GM12891 (cell line): Measurements from ENCODE around the gene BAIAP3.

Source experiments
- DNase-seq: peaks from one replicate; pipeline ENCODE4 v3.0.0; 2011; ENCODE audit warnings: low spot score; ENCODE audit not compliant: insufficient read length
- FAIRE-seq: peaks from 2 replicates; lab custom pipeline; 2011; peaks lifted over from hg19 to GRCh38; lab: Jason Lieb, UNC
- PAX5 ChIP-seq: IDR thresholded peaks from 2 replicates; pipeline ENCODE4 v1.6.1; 2011; ENCODE audit warnings: low read length, moderate library complexity, mild to moderate bottlenecking; ENCODE audit not compliant: insufficient read depth, severe bottlenecking
- POLR2A ChIP-seq: IDR thresholded peaks from 2 replicates; pipeline ENCODE4 v1.6.1; 2011; ENCODE audit warnings: low read depth, low read length, control low read depth
- POLR2AphosphoS5 ChIP-seq: IDR thresholded peaks from 2 replicates; pipeline ENCODE4 v1.6.1; 2011; ENCODE audit warnings: low read depth, low read length, control low read depth
- POU2F2 ChIP-seq: IDR thresholded peaks from 2 replicates; pipeline ENCODE4 v1.6.1; 2011; ENCODE audit warnings: low read depth, mild to moderate bottlenecking, control low read depth, low read length, moderate library complexity
- SPI1 ChIP-seq: IDR thresholded peaks from 2 replicates; pipeline ENCODE4 v1.6.1; 2011; ENCODE audit warnings: low read depth, low read length, control low read depth
- TAF1 ChIP-seq: IDR thresholded peaks from 2 replicates; pipeline ENCODE4 v1.6.1; 2011; ENCODE audit warnings: low read depth, low read length, control low read depth

Gene BAIAP3

DNA sequence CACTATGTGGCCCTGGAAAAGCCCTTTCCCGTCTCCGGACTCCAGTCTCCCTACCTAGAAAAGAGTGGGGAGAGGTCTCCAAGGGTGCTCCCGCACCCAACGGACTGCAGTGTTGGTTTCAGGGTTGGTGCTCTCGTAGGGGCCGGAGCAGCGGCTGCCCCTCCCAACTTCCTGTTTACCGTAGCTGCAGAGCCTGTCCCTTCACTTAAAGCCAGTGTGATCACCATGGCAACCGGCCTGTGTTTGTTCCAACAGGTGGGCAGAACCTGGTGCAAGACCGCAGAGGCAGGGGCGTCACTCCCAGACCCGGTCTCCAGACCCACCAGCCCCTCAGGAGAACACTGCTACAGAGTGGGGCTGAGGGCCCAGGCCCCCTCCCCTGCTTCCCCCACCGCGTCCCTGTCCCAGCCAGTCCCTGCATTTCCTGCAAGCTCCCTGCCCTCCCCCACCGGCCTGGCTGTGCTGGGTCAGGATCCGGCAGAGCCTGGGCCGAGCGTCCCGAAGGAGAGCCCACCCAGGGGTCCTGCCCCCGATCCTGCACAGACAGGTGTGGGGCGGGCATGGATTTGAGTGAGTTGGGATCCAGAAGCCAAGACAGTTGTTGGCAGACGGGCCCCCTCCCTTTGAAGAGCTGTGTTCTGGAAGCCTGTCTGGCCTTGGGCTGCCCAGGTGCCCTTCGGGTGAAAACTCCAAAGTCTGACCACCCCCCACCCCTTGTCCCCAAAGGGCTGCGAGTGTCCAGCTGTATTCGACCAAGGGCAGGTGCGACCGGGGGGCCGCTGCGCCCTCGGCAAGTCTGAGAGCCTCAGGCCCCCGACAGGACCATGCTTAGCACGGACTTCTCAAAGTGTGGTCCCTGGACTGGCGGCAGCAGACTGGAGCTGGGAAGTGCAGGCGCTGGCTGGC, 1.5 kb upstream of the BAIAP3 start:
- DNase-seq, result peak; percentile 92
- TF ChIP-seq POU2F2, result no peak
- peak; percentile 37 for TF ChIP-seq SPI1
- FAIRE-seq, result peak; percentile 93

DNA sequence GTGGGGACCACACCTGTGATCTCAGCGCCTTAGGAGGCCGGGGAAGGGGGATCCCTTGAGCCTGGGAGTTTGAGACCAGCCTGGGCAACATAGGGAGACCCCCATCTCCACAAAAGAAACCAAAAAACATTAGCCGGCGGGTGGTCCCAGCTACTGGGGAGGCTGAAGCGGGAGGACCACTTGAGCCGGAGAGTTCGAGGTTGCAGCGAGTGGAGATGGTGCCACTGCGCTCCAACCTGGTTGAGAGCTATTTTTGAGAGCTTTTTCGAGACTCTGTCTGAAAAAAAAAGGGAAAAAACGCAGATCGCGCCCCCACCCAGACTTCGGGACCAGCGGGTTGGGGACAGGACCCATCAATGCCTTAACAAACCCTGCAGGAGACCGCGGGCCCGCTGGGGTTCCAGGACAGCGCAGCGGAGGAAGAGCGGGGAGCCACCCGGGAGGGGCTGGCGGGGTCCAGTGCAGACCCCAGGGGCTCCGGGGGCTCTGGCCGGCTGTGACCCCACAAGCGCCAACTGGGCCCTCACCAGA, 762 bp upstream of the BAIAP3 start:
- TF ChIP-seq PAX5, result no peak
- TF ChIP-seq SPI1, result no peak
- TF ChIP-seq POU2F2, result no peak
- TF ChIP-seq POLR2AphosphoS5, result no peak
- TF ChIP-seq POLR2A, result no peak
- FAIRE-seq (no peak), DNase-seq (no peak)

- no peak for FAIRE-seq
- no peak for DNase-seq
- TF ChIP-seq POU2F2 (no peak), PAX5 (no peak), SPI1 (no peak), POLR2A (no peak), TAF1 (no peak), POLR2AphosphoS5 (no peak)
These were observed 632 bp downstream of the BAIAP3 start for GRCh38 chr16:1333854-1334700.

DNA sequence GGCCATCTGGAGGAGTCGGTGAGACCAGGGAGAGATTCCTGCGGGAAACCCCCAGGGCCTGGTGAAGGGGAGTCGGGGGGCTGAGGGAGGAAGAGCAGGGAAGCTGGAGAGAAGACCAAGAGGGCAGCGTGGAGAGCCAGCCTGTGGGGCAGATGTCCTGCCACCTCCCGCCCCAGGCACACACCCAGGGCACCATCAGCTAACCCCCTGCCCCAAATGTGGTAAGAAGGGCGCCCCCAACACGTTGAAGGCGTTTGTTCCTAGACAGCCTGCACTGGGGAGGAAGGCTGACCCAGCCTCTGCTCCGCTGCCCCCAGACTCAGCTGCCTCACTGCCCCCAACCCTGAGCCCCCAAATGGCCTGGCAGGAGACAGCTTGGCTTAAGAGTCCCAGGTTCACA, 1.3 kb downstream of the BAIAP3 start:
- DNase-seq, result no peak
- TF ChIP-seq POU2F2 (no peak), SPI1 (no peak), POLR2AphosphoS5 (no peak), TAF1 (no peak), PAX5 (no peak), POLR2A (no peak)
- FAIRE-seq, result no peak

DNA sequence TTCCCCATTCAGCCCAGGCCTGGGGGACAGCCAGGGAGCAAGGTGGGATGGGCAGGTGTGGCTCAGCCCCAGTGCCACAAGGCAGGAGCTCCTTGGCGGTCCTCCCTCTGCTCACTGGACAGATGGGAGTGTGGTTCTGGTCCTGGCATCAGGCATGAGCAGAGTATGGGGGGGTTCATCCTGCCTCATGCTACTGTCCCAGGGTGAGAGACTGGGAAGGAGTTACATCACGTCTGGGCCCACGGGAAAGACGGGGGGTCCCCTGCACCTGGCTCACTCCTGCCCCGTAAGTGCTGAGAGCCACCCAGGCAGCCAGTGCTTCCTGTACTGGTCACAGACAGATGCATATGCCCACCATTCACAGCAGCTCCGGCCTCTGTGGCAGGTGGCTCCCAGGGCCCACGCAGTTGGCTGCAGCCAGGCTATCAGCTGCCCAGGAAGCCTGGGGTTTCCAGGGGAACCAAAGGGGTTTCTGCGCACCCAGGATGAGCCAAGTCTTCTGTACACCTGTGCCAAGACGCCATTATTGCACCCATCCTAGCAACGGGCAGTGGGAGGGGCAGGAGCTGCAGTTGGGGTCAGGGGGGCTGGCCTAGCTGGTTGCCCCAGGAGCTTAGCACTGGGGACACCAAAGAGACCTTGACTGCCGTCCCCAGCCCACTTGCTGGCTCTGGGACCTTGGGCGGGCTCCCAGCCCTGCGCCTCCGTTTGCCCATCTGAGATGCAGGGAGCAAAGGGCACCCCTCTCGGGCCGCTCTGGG, 1.9 kb downstream of the BAIAP3 start:
- FAIRE-seq (no peak), DNase-seq (no peak)
- no peak for TF ChIP-seq POLR2AphosphoS5
- TF ChIP-seq POU2F2, result no peak
- no peak for TF ChIP-seq PAX5
- TF ChIP-seq SPI1, result no peak
- TF ChIP-seq POLR2A, result no peak
- TF ChIP-seq TAF1, result no peak

DNA sequence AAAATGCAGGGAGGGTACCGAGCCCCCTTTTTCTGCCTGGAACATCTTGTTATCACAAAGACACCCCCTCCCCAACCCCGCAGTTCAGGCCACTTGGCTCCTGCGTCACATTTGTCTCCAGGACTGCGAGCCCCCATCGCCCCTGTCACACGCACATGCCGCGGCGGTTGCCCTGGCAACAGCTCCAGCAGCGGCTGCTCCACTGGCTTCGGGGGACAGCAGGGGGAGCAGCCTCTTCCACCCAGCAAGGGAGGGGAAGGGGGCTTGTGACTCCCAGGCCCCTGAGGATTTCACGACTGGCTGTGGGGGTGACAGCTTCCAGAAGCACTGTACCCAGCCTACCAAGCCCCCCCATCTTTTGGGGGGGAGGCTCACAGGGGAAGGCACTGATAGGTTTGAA, 2.6 kb downstream of the BAIAP3 start:
- DNase-seq (no peak), FAIRE-seq (no peak)
- TF ChIP-seq SPI1, result no peak
- TF ChIP-seq PAX5, result no peak
- TF ChIP-seq POLR2A, result no peak
- TF ChIP-seq POLR2AphosphoS5, result no peak
- no peak for TF ChIP-seq POU2F2
- no peak for TF ChIP-seq TAF1

DNA sequence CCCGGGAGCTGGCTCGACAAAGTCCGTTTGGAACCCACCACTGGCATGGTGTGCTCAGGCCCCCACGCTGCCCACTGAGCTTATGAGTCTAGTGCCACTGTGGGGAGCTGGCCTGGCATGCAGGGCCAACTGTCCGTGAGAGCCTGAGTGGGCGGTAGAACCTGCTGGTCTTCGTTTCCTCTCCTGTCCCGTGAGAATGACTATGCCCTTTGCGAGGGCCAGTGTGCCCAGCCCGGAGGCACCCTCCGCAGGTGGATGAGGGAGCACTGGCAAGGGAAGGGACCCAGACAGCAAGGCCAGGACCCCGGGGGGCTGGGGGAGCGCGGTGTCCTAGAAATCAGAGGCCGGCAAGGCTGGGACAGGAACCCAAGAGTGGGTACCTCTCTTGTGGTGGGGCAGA, 3.2 kb downstream of the BAIAP3 start:
- no peak for FAIRE-seq
- TF ChIP-seq TAF1, result no peak
- no peak for TF ChIP-seq SPI1
- TF ChIP-seq POU2F2, result no peak
- no peak for TF ChIP-seq POLR2A
- no peak for TF ChIP-seq PAX5
- TF ChIP-seq POLR2AphosphoS5, result no peak
- DNase-seq, result no peak

- no peak for FAIRE-seq
- TF ChIP-seq TAF1 (no peak), POLR2A (no peak), POU2F2 (no peak), SPI1 (no peak), POLR2AphosphoS5 (no peak), PAX5 (no peak)
- DNase-seq, result no peak
These were observed 4.0 kb downstream of the BAIAP3 start for GRCh38 chr16:1337486-1337885.

- no peak for DNase-seq
- no peak for FAIRE-seq
- TF ChIP-seq SPI1 (no peak), POLR2AphosphoS5 (no peak), TAF1 (no peak), POU2F2 (no peak), PAX5 (no peak), POLR2A (no peak)
These were observed 4.8 kb downstream of the BAIAP3 start for GRCh38 chr16:1338119-1338730.
